Measurements from ENCODE around the gene CD38.

DNA sequence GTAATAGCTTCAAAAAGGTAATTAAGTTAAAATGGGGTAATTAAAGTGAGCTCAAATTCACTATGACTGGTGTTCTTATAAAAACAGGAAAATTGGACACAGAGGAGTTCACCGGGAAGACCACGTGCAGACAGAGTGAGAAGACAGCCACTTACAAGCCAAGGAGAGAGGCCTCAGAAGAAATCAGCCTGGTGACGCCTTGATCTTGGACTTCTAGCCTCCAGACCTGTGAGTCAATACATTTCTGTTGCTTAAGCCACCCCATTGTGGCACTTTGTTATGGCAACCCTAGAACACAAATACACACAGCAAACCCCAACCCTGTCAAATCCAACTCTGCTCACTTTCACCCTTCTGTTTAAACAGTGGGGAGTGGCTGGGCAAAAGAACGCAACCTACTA is 4.1 kb upstream of the CD38 start:
- TF ChIP-seq, protein P1, sequence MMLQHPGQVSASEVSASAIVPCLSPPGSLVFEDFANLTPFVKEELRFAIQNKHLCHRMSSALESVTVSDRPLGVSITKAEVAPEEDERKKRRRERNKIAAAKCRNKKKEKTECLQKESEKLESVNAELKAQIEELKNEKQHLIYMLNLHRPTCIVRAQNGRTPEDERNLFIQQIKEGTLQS (CRISPR knock-in tag; conservative IDR thresholded peaks at IDR 0.05), result no peak
- TF ChIP-seq, protein P2, sequence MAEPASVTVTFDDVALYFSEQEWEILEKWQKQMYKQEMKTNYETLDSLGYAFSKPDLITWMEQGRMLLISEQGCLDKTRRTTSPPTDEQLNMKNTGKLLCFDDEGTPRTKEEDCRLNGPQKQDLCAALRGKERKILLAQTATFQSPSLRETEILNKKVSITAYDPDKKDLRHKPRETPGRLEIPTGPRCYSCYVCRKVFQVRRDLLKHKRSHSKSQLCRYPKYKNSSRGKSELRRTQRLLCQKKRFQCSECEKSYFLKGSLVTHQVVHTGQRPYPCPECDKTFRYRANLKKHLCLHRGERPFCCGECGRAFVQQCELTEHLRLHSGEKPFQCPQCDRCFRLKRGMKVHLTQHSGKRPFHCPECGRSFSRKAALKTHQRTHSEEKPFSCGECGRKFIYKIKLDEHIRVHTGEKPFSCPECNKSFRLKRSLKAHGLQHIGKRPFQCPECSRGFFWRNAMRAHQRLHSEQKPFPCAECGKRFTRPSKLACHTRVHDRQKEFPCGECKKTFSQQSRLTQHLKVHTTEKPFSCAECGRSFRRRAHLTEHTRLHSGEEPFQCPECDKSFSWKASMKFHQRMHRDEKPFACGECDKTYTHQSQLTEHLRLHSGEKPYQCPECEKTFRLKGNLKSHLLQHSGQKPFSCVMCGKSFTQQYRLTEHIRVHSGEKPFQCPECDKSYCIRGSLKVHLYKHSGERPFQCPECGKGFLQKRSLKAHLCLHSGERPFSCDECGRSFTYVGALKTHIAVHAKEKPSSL (CRISPR knock-in tag; conservative IDR thresholded peaks at IDR 0.05), result no peak
- TF ChIP-seq, protein P3, sequence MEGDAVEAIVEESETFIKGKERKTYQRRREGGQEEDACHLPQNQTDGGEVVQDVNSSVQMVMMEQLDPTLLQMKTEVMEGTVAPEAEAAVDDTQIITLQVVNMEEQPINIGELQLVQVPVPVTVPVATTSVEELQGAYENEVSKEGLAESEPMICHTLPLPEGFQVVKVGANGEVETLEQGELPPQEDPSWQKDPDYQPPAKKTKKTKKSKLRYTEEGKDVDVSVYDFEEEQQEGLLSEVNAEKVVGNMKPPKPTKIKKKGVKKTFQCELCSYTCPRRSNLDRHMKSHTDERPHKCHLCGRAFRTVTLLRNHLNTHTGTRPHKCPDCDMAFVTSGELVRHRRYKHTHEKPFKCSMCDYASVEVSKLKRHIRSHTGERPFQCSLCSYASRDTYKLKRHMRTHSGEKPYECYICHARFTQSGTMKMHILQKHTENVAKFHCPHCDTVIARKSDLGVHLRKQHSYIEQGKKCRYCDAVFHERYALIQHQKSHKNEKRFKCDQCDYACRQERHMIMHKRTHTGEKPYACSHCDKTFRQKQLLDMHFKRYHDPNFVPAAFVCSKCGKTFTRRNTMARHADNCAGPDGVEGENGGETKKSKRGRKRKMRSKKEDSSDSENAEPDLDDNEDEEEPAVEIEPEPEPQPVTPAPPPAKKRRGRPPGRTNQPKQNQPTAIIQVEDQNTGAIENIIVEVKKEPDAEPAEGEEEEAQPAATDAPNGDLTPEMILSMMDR (IDR thresholded peaks at IDR 0.05), result no peak
- TF ChIP-seq ZNF263 (CRISPR knock-in tag; IDR thresholded peaks at IDR 0.05; ENCODE audit: low read depth), result no peak
- no peak for TF ChIP-seq ZNF138 (CRISPR knock-in tag; conservative IDR thresholded peaks at IDR 0.05)
- TF ChIP-seq, protein P4, sequence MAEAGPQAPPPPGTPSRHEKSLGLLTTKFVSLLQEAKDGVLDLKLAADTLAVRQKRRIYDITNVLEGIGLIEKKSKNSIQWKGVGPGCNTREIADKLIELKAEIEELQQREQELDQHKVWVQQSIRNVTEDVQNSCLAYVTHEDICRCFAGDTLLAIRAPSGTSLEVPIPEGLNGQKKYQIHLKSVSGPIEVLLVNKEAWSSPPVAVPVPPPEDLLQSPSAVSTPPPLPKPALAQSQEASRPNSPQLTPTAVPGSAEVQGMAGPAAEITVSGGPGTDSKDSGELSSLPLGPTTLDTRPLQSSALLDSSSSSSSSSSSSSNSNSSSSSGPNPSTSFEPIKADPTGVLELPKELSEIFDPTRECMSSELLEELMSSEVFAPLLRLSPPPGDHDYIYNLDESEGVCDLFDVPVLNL (CRISPR knock-in tag; IDR thresholded peaks at IDR 0.05; ENCODE audit: borderline replicate concordance, low read depth), result no peak

All from WTC11 (cell line).